Endothelial cell (in vitro differentiated cells): ENCODE data around the gene USP15. TPM values are rescaled to one million over a fixed set of nuclear protein-coding genes. Genes with fewer than 3 reads are reported as not detected.

ENCODE experiments used
- DNase-seq: peaks from one replicate; pipeline ENCODE4 v3.0.0; 2021; ENCODE audit warnings: low spot score
- H3K27ac Mint-ChIP-seq: one replicate; pipeline ENCODE4 v1.8.0; 2021; ENCODE audit warnings: mixed read lengths, inconsistent platforms; ENCODE audit not compliant: unreplicated experiment
- H3K27me3 Mint-ChIP-seq: one replicate; pipeline ENCODE4 v1.8.0; 2021; ENCODE audit warnings: mild to moderate bottlenecking, moderate library complexity, mixed read lengths, inconsistent platforms; ENCODE audit not compliant: unreplicated experiment
- H3K36me3 Mint-ChIP-seq: one replicate; pipeline ENCODE4 v1.8.0; 2021; ENCODE audit warnings: mild to moderate bottlenecking, low read depth, mixed read lengths, inconsistent platforms; ENCODE audit not compliant: unreplicated experiment
- H3K4me1 Mint-ChIP-seq: one replicate; pipeline ENCODE4 v1.8.0; 2021; ENCODE audit warnings: mild to moderate bottlenecking, mixed read lengths, inconsistent platforms; ENCODE audit not compliant: unreplicated experiment
- H3K4me3 Mint-ChIP-seq: one replicate; pipeline ENCODE4 v1.8.0; 2021; ENCODE audit warnings: mild to moderate bottlenecking, mixed read lengths, inconsistent platforms; ENCODE audit not compliant: unreplicated experiment
- H3K9me3 Mint-ChIP-seq: one replicate; pipeline ENCODE4 v1.8.0; 2021; ENCODE audit warnings: mixed read lengths, inconsistent platforms; ENCODE audit not compliant: unreplicated experiment
- CTCF ChIP-seq: fragments of 200-600 bp; sonication (generic); IDR thresholded peaks from one replicate; pipeline ENCODE4 v1.5.0; 2021; ENCODE audit warnings: antibody characterized with exemption; ENCODE audit not compliant: unreplicated experiment
- total RNA-seq: library from RNA; stranded (reverse); fragmentation: NEBNext Ultra II Directional; extraction: Animal tissue kit (Norgen Biotek cat#: 25700); gene quantifications from one replicate; pipeline ENCODE4 v1.2.1, GENCODE V29; 2021; ENCODE audit not compliant: unreplicated experiment

USP15 gene
- total RNA-seq, 1 donor from 2014 or later: 98.2 TPM

DNA sequence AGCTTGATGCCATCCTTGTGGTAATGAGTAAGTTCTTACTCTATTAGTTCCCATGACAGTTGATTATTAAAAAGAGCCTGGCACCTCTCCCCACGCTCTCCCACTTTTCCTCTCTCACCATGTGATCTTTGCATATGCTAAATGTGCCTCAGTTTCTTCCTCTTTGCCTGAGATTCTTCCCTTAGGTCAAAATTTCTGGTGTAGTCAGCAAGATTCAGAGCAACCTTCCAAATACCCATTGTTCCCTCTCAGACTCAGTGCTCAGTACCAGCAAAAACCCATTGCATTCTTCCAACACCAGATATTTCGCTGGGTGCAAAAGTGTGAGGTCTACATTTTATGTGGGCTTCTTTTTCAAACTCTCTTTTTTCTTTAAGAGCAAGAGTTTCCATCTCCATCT, 10.8 kb upstream of the USP15 start:
- H3K27ac Mint-ChIP-seq: no peak overlapping the region

DNA sequence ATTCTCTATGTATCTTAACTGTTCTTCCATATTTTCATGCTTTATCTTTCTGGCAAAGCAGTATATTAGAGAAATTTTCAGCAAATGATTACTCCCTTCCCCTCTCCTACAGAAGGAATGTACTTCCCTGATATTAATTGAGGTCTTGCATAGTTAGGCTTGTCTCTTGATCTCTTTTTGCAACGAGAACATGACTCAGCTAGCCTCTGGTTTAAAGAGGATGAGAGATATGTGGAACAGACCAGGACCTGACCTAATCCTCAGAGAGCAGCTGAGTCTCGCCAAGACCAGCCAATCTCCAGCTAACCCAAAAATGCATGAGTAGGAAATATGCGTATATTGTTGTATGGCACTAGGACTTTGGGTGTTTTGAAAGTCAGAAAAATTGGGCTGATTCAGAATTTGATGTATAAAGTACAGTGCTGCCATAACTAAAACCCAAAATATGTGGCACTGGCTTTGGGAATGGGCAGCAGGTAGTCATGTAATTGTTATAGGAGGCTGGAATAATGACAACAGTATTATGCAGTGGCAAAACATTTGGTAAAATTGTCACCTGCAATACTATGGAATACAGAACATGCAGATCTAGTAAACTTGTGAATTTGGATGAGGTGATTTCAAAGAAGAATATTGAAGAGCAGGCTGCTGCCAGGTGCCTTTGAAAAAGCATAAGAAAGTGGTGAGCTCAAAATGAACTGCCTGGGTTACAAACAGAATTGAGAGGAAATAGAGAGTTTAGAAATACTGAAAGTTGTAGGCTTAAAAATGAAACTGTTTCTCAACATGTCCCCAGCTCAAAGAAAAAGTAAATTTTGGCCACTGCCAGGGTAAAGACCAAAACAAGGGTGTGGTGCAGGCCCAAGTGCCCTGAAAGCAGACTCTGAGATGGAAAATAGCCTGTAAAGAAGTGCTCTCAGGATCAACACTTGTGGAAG, 9.3 kb upstream of the USP15 start:
- Mint-ChIP-seq H3K36me3 (peaks cover 9% of the 10 kb centered on the region), H3K4me1 (no peaks in the 10 kb centered on the region), H3K9me3 (no peaks in the 10 kb centered on the region), H3K27ac (no peak overlapping the region), H3K4me3 (no peak overlapping the region), H3K27me3 (no peaks in the 10 kb centered on the region)
- TF ChIP-seq CTCF: no peak
- DNase-seq: no peak

More for the DNA sequence above, 10.8 kb upstream of the USP15 start:
- Mint-ChIP-seq H3K27me3 (no peaks in the 10 kb centered on the region), H3K36me3 (peaks cover 9% of the 10 kb centered on the region), H3K9me3 (no peaks in the 10 kb centered on the region), H3K4me3 (no peak overlapping the region), H3K4me1 (no peaks in the 10 kb centered on the region)
- no peak for DNase-seq
- no peak for TF ChIP-seq CTCF

- Mint-ChIP-seq H3K9me3 (no peaks in the 10 kb centered on the region), H3K27me3 (no peaks in the 10 kb centered on the region), H3K4me1 (peaks cover 1% of the 10 kb centered on the region), H3K4me3 (no peak overlapping the region), H3K36me3 (peaks cover 9% of the 10 kb centered on the region), H3K27ac (no peak overlapping the region)
- no peak for TF ChIP-seq CTCF
- no peak for DNase-seq
Observed at GRCh38 chr12:62251609-62251958, 8.6 kb upstream of the USP15 start.

GRCh38 chr12:62252576-62252975, 7.6 kb upstream of the USP15 start:
- no peak for TF ChIP-seq CTCF
- Mint-ChIP-seq H3K9me3 (no peaks in the 10 kb centered on the region), H3K36me3 (peaks cover 9% of the 10 kb centered on the region), H3K4me3 (no peak overlapping the region), H3K4me1 (peaks cover 10% of the 10 kb centered on the region), H3K27ac (no peak overlapping the region), H3K27me3 (no peaks in the 10 kb centered on the region)
- DNase-seq: no peak

DNA sequence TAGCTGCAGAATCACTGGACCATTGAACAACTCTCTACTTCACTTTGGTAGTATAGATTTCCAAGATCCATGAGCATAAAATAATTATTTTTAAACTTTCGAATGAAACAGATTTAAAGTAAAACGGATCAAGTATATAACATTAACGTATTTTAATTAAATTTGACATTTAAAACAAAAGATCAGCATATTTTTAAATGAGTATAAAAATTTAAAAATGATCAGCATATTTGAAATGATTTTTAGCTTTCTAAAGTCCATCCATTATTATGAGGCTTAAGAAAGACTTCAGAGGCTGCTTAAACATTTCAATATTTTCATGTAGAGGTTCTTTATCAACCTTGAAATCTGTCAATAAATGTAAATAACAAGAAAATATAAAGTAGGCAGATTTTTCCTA, 5.2 kb upstream of the USP15 start:
- H3K9me3 Mint-ChIP-seq: no peaks in the 10 kb centered on the region
- DNase-seq: no peak
- peaks cover 20% of the 10 kb centered on the region for H3K4me1 Mint-ChIP-seq
- peaks cover 15% of the 10 kb centered on the region for H3K36me3 Mint-ChIP-seq
- H3K4me3 Mint-ChIP-seq: no peak overlapping the region
- no peaks in the 10 kb centered on the region for H3K27me3 Mint-ChIP-seq
- H3K27ac Mint-ChIP-seq: no peak overlapping the region
- no peak for TF ChIP-seq CTCF
